ENCODE results near the gene FAM114A1. TPM values are rescaled to one million over a fixed set of nuclear protein-coding genes. Genes with fewer than 3 reads are reported as not detected.

FAM114A1 gene
- total and polyA plus RNA-seq, 4 donors, result 22.1 to 108 (median 53.9) TPM

GRCh38 chr4:38904090-38904666 is 36.6 kb downstream of the FAM114A1 start:
- peaks cover 5 to 21% (median 17%) of the 10 kb centered on the region in 4 donors for H3K36me3 ChIP-seq (ENCODE audit: control insufficient read depth in 4 of 4, insufficient read depth in 3 of 4, low read depth in 1 of 4, low read length in 3 of 4)
- H3K4me3 ChIP-seq (ENCODE audit: low read depth in 1 of 3, low read length in 3 of 3), result peak overlapping the region in 2 of 3 donors; percentile 22 to 47
- 26% methylated on average over 10 of the region's 10 CpGs for WGBS
- DNase-seq (ENCODE audit: low spot score), result no peak
- H3K9me3 ChIP-seq (ENCODE audit: control insufficient read depth in 4 of 4, low read length in 3 of 4), result no peaks in the 10 kb centered on the region
- TF ChIP-seq HNF4G (IDR thresholded peaks at IDR 0.05) (peak; percentile 67), RAD21 (IDR thresholded peaks at IDR 0.05) (peak; percentile 48 to 49), FOXA1 (IDR thresholded peaks at IDR 0.05) (peak; percentile 86), JUND (IDR thresholded peaks at IDR 0.05) (peak in 1 of 2 donors; percentile 65), CTCF (IDR thresholded peaks at IDR 0.05; ENCODE audit: low read depth, low read length, missing input control) (no peak), ATF3 (IDR thresholded peaks at IDR 0.05) (no peak), TAF1 (conservative IDR thresholded peaks at IDR 0.05) (no peak), REST (IDR thresholded peaks at IDR 0.05) (peak; percentile 81), EGR1 (IDR thresholded peaks at IDR 0.05; ENCODE audit: low read depth in 2 of 2) (peak in 1 of 2 donors; percentile 36), SP1 (IDR thresholded peaks at IDR 0.05) (peak; percentile 93), FOXA2 (IDR thresholded peaks at IDR 0.05) (peak; percentile 89), MAX (IDR thresholded peaks at IDR 0.05) (no peak), GABPA (IDR thresholded peaks at IDR 0.05 in 1 of 2, conservative IDR thresholded peaks at IDR 0.05 in 1 of 2) (no peak), RXRA (IDR thresholded peaks at IDR 0.05) (peak; percentile 88 to 90), YY1 (IDR thresholded peaks at IDR 0.05) (peak; percentile 77), ZBTB33 (IDR thresholded peaks at IDR 0.05) (peak; percentile 59), NR2F2 (IDR thresholded peaks at IDR 0.05) (peak; percentile 91), HNF4A (conservative IDR thresholded peaks at IDR 0.05) (peak; percentile 90 to 91)
- peaks cover 7 to 43% (median 36%) of the 10 kb centered on the region in 4 donors for H3K4me1 ChIP-seq (ENCODE audit: control insufficient read depth in 4 of 4, insufficient read depth in 4 of 4, low read length in 3 of 4)
- no peaks in the 10 kb centered on the region for H3K27me3 ChIP-seq (ENCODE audit: control insufficient read depth in 4 of 4, insufficient read depth in 4 of 4, low read length in 3 of 4)
- peak overlapping the region; percentile 72 to 73 for H3K27ac ChIP-seq (ENCODE audit: low read depth in 1 of 2, low read length in 2 of 2)
- peak overlapping the region; percentile 3 to 74 for H3K9ac ChIP-seq (ENCODE audit: low read depth in 1 of 2, low read length in 2 of 2)

Measured in liver (tissue), 9 donors.